Stimulated activated CD4-positive, alpha-beta T cell treated with anti-CD3 and anti-CD28 coated beads, Interleukin-4, amount 100 ng/mL, for 4 hours (primary cell): ENCODE measurements around the gene PIGX.

Experiments
- DNase-seq, 2 experiments: peaks; one replicate each; pipeline ENCODE4 v3.0.0-alpha.2; 2020

Gene PIGX

DNA sequence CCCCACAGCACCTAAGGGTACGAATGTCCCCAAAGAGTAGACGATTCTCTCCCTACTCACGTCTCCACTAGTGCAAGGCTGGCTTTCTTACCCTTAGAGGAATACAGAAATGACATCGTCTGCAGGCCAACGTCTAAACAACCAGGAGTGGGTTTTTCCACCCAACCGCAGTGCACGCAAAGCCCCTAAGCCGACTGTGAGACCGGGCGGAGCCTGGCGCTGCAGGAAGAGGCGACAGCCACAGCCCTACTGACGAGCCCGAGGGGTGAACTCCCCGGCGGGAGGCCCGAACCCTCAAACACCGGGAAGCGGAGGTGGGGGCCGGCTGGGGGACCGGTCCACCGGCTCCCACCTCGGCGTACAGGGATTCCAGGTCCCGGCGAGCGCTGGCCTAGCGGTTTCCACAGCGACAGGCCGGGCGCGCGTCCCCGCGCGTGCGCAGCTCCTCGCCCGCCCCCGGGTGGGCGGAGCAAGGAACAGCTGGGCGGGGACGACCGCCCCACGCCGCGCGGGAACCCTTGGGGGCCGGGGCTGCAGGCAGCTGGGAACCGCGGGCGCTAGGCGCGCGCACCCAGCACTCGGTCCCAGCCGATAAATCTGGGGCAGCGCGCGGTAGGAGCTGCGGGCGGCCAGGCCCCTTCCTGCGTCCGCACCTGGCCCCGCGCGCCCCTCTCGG, at the start of gene PIGX, which contains the start of gene CEP19:
TSS of gene PIGX (plus strand) at position 540 of the 676 bp plus-strand sequence.
TSS of gene CEP19 (minus strand) at position 413 of the 676 bp plus-strand sequence. CDS start 3,593 bp downstream, outside the sequence.
- DNase-seq = peak; percentile 86 to 87

- DNase-seq = no peak
Measured at GRCh38 chr3:196662711-196663571, 49.2 kb upstream of the PIGX start.

DNA sequence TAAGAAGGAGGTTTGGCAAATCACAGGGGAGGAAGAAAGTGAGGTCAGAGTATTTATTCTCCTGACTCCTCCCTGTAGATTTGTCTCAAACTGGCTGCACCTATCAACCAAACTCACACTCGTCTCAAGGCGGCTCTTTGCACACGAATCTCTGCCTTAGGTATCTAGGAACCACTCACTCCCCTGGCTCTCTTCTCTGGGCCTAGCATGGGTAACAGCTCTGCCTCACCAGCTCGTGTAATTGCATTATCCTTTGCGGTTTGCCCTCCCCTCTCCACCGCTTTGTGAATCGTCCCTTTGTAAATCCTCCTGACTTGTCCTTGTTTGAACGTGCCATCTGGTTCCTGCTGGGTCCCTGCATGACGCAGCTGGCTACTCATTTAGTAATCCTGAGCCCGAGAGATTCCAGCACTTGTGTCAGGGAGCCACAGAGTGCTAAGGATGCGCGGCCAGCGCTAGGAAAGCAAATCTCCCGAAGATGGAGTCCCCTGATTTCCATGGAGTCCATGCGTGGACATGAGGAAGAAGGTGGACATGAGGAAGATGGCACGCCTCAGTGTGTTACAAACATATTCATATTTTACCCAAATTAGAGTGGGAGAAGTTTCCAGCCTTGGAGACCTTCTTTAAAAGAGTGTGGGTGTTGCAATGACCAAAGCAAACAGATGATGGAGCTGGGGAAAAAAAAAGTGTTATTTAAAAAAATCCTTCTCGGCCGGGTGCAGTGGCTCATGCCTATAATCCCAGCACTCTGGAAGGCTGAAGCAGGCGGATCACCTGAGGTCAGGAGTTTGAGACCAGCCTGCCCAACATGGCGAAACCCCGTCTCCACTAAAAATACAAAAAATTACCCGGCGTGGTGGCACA, 45.9 kb upstream of the PIGX start:
- DNase-seq = no peak

DNA sequence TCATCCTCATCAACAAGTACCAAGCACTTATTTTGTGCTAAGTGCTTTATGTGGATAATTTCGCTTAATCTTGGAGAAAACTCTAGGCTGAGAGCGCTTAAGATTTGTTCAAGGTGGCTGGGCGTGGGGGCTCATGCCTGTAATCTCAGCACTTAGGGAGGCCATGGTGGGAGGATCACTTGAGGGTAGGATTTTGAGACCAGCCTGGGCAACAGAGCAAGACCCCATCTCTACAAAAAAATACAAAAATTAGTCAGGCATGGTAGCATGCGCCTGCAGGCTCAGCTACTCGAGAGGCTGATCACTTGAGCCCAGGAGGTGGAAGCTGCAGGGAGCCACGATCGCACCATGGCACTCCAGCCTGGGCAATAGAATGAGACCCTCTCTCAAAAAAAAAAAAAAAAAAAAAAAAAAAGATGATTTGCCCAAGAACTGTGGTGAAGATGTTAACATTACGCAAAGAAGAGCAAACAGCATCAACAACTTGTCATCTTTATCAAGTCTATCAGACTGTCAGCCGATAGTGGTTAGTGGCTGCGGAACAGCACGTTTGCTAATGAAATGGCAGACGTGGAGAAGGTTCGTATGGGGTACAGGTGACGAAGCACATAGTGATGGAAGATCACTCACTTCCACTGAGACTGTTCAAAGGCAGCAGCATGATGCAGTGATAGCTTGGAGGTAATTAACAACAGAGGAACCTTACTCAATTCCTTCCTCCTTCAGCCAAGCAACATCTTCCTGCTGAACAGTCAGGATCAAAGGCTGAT, 44.9 kb upstream of the PIGX start:
- DNase-seq = no peak

DNA sequence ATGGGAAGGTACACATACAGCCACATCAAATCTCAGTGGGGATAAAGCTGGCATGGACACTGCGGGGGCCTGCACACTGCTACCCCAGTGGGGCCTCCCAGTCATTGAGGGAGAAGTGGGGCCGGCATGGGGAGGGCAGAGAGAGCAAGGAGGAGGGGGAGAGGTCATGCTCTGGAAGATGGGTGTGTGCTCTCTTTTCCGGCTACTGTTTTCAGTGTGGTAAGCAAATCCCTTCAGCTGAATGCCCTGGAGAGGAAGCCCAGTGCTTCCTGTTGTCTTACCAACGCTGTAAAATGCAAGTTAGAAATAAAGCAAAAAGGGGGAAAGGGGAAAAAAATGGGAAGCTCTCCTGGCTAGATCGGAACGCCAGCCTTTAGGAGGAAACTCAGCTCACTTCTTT, 41.8 kb upstream of the PIGX start:
- no peak for DNase-seq

DNA sequence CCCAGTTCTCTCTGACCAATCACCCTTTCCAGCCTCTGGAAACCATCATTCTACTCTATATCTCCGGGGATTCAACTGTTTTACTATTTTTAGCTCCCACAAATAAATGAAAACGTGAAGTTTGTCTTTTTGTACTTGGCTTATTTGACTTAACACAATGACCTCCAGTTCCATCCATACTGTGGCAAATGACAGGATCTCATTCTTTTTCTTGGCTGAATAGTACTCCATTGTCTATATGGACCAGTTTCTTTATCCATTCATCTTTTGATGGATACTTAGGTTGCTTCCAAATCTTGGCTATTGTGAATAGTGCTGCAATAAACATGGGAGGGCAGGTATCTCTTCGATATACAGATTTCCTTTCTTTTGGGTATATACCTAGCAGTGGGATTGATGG, 38.5 kb upstream of the PIGX start:
- no peak for DNase-seq

DNA sequence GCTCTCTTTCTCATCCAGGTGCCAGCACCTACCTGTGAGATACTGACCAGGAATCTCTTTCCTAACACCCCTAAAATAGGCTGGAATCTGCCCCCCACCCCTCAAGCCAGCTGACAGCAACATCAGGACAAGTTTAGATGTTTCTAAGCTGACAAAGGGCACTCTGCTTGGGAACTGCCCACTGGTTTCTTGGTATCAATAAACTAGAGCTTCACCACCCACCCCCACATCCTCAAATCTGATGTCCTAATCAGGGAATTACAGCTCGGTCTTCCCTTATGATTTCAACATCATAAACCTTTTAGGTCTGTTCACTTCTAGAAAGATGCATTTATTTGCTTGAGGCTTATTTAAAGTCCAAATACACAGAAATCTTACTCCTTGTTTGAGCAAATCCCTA, 34.8 kb upstream of the PIGX start:
- DNase-seq = no peak

DNA sequence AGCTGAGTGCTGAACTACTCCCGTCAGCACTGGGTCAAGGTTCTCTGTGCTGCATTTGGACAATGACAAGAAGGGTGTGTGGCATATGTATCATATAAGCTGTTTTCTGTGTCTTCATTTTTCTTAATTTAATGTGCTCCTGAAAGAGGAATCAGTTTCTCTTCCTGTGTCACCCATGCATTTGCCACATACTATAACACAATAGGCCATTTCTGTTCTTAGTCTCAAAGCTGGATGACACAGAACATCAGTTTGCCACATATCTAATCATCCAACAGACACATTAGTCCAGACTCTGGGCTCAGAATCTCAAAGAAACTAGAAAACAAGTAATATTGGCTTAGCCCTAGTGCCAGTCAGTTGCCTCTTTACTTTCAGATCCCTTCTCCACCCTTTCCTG, 34.2 kb upstream of the PIGX start:
- DNase-seq = no peak

- peak; percentile 48 for DNase-seq
Measured at GRCh38 chr3:196684548-196685407, 27.4 kb upstream of the PIGX start.

DNA sequence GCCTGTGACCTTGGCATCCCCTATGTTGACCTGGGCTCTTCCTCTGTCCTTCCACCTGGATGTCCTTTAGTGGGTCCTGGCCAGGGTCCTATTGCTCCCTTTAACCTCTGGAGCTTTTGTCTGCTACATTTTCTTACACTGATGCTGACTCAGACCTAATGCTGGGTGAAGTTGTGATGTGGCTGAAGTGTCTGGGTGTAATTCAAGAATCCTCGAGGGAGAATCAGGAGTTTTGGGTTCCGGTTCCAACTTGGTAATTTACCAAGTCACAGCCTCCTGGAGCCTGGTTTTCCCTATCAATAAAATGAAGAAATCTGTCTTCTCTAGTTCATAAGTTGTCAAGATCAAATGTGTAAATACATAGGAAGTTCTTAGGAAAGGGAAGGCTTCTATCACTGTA, 25.7 kb upstream of the PIGX start:
- DNase-seq = no peak

- no peak for DNase-seq
Measured at GRCh38 chr3:196688349-196688748, 23.8 kb upstream of the PIGX start.

GRCh38 chr3:196689941-196690660, 22.1 kb upstream of the PIGX start:
- DNase-seq = no peak

DNA sequence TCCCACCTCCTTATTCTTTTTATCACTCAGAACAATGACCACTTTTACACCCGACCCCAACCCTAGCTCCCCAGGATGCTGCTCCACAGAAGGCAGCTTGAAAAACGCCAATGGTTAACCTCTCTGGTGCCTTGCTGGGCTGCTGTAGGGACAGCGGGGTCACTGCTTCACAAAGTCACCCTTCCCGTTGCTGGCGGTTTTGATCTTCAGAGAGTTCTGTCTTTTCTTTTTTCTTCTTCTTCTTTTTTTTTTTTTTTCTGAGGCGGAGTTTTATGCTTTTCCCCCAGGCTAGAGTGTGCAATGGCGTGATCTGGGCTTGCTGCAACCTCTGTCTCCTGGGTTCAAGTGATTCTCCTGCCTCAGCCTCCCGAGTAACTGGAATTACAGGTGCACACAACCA, 20.8 kb upstream of the PIGX start:
- DNase-seq = no peak

- peak in 1 of 2 experiments; percentile 2 for DNase-seq
Measured at GRCh38 chr3:196694202-196694638, 18.0 kb upstream of the PIGX start.

DNA sequence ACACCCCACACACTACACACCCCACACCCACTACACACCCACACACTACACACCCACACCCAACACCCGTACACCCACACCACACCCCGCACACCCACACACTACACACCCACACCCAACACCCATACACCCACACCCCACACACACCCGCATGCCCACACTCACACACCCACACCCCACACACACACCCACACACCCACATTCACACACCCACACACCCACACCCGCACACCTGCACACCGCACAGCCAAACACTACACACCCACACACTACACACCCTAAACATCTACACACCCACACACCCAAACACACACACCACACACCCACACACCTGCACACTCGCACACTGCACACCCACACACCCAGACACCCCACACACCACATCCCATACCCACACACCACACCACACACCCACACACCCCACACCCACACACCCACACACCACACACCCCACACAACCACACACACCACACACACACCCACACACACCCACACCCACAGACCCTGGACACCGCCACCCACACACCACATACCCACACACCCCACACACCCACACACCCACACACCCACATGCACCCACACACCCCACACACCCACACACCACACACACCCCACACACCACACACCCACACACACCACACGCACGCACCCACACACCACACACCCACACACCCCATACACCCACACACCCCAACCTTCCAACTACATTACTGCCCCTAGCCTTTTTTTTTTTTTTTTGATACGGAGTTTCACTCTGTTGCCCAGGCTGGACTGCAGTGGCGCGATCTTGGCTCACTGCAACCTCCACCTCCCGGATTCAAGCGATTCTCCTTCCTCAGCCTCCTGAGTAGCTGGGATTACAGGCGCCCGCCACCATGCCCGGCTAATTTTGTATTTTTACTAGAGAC, 17.0 kb upstream of the PIGX start:
- peak; percentile 10 to 28 for DNase-seq

DNA sequence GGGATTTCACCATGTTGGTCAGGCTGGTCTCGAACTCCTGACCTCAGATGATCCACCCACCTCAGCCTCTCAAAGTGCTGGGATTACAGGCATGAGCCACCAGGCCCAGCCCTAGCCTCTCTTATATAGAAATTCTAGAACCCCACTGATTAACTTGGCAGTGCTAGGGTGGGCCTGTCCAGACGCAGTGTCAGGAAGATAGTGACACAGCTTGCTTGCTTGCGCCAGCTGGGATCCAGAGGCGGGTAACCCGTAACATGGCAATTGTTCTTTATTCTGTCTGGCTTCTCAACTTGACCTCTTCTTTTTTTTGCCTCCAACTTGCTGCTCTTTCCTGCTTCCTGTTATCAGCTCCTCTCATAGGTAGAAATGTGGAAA, 16.3 kb upstream of the PIGX start:
- DNase-seq = no peak

- no peak for DNase-seq
Measured at GRCh38 chr3:196697270-196697669, 14.9 kb upstream of the PIGX start.

DNA sequence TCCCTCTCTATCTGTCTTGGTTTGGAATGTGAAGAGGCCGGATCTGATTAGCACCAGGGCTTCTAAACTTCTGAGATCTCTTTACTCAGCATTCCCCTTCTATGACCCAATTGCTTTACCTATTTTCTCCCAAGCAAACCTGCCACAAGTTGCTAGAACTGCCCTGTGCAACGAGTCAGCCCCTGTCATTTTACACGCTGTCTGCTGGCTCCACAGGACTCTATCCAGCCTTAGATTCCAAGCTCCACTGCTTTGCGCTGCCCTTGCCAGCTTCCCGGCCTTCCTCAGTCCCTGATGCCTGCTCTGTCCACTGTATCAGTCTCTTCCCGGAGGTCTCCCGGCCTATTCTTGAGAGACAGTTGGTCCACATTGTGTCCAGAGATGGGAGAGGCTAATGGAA, 12.4 kb upstream of the PIGX start:
- no peak for DNase-seq

- DNase-seq = no peak
Measured at GRCh38 chr3:196700801-196701200, 11.4 kb upstream of the PIGX start.

DNA sequence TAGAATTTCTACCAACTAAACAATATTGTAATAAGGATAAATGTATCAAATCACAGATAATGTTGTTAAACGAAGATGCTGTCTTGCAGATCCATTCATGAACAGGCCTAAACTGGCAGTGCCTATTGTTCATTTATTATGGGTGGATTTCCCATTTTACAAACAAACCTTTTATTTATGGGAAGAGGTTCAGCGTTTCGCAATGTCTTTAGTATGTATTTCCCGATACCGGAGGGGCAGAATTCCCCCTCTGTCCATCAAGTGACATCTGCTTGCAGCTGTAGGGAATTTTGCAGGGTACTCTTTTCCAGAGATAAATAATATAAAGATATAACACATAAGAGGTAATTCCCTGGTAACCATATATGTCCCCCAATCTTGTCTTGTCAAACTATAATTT, 5.8 kb upstream of the PIGX start:
- DNase-seq = no peak
